ENCODE measurements around the gene RBM33. TPM values are rescaled to one million over a fixed set of nuclear protein-coding genes. Genes with fewer than 3 reads are reported as not detected.

The RBM33 gene
- total RNA-seq, 1 donor from 2014 or later, result 117 TPM

DNA sequence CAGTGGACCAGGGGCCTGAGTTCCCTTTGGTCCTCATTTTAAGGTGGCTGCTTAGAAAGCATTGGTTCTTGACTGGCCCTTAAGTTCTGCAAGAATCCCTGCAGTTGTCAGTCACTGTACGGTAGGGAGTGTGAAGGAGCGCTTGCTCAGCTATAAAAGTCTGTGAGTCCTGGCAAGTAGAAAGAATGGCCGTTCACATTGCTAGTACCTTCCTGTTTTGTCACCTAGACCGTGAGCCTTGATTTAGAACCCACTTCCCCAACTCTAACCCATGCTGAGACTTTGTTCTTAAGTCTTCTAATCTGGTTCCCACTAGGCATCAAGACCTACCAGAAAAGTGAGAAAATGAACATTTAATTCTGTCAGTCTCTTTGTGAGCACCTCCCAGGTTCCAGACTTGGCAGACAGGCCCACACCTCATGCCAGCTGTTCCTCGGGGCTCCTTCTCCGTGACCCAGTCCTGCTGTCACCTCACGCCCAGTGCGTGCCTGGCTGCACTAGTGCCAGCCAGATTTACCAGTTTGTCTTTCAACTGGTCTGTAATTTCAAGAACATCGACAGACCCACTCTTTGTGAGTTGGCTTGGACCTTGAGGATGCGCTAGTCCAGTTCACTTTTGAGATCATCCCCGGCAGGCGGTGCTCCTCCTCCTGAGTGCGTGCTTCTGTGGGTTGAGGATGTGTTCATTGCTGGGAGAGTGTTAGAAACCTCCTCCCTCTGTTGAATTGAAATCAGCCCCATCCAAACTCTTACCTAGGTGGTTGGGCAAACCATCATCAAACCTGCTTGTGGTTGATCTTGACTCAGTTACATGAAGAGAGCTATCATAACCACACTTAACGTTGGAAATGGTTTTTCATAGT lies 89.4 kb downstream of the RBM33 start:
- ChIA-PET CTCF (interaction anchor here (2.5 to 12.6 kb wide), 2 partner anchors 10 to 136 kb away, joined by 8 to 123 read pairs; no protein-coding TSS in a partner anchor), POLR2A (interaction anchor here (0.8 to 1.1 kb wide), 2 partner anchors 12 to 90 kb away, joined by 3 read pairs; partner anchors contain the start of gene RBM33)
- Mint-ChIP-seq H3K27me3 (no peaks in the 10 kb centered on the region), H3K4me3 (peak overlapping the region; percentile 38), H3K9me3 (no peaks in the 10 kb centered on the region), H3K27ac (peak overlapping the region; percentile 84), H3K4me1 (peaks cover 78% of the 10 kb centered on the region), H3K36me3 (ENCODE audit: low read depth) (peaks cover 60% of the 10 kb centered on the region)
- DNase-seq, result no peak
- ATAC-seq (ENCODE audit: low read depth), result peak; percentile 57
- TF ChIP-seq, protein P1, sequence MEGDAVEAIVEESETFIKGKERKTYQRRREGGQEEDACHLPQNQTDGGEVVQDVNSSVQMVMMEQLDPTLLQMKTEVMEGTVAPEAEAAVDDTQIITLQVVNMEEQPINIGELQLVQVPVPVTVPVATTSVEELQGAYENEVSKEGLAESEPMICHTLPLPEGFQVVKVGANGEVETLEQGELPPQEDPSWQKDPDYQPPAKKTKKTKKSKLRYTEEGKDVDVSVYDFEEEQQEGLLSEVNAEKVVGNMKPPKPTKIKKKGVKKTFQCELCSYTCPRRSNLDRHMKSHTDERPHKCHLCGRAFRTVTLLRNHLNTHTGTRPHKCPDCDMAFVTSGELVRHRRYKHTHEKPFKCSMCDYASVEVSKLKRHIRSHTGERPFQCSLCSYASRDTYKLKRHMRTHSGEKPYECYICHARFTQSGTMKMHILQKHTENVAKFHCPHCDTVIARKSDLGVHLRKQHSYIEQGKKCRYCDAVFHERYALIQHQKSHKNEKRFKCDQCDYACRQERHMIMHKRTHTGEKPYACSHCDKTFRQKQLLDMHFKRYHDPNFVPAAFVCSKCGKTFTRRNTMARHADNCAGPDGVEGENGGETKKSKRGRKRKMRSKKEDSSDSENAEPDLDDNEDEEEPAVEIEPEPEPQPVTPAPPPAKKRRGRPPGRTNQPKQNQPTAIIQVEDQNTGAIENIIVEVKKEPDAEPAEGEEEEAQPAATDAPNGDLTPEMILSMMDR (IDR thresholded peaks at IDR 0.05), result no peak
- intact Hi-C loops (cut with micrococcal nuclease), result no loop called here

DNA sequence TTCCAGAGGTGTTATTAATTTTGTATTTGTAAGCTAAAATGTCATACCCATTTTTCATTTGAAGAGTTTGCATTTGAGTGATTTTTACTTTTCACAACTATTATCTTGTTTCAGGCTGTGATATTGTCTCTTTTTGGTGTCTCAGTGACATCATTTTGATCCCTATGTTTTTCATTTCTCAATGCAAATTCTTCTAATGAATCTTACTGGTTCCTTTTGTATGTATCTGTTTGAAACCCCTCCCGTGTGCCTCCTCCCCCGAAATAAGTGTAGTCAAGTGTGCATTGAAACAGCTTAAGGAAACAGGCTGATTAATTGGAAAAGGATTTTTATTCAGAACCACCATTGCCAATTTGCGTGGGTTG lies 90.0 kb downstream of the RBM33 start:
- ChIA-PET POLR2A (interaction anchor here (1.1 kb wide), 1 partner anchor 90 kb away, joined by 3 read pairs; the partner anchor contains the start of gene RBM33), CTCF (interaction anchor here (12.6 kb wide), 1 partner anchor 136 kb away, joined by 123 read pairs; no protein-coding TSS in a partner anchor)
- Mint-ChIP-seq H3K27ac (peak overlapping the region; percentile 84), H3K4me1 (peaks cover 74% of the 10 kb centered on the region), H3K27me3 (no peaks in the 10 kb centered on the region), H3K9me3 (no peaks in the 10 kb centered on the region), H3K36me3 (ENCODE audit: low read depth) (peaks cover 64% of the 10 kb centered on the region), H3K4me3 (no peak overlapping the region)
- DNase-seq, result no peak
- intact Hi-C loops (cut with micrococcal nuclease), result no loop called here
- TF ChIP-seq, protein P1 (IDR thresholded peaks at IDR 0.05), result no peak
- no peak for ATAC-seq (ENCODE audit: low read depth)

DNA sequence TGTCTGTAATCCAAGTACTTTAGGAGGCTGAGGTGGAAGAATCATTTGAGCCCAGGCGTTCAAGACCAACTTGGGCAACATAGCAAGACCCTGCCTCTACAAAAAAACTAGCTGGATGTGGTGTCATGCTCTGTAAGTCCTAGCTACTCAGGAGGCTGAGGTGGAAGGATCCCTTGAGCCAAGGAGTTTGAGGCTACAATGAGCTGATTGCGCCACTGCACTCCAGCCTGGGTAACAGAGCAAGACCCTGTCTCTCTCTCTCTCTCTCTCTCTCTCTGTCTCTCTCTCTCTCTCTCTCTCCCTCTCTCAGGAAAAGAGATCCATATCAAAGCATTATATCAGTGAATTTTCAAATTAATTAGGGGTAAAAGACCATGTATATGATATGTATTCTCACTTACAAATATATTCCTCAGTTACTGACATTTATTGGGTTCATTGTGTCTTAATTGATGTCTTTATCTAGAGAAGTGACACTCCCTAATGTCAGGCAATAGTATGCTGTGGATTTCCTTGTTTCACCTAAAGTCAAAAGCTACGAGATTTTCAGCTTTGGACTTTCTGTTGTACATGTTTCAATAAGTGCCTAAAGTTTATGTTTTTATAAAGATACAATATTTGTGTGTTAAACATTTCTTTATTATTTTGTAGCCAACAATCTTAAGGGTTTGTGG lies 91.1 kb downstream of the RBM33 start:
- H3K36me3 Mint-ChIP-seq (ENCODE audit: low read depth), result peaks cover 62% of the 10 kb centered on the region
- H3K4me3 Mint-ChIP-seq, result no peak overlapping the region
- TF ChIP-seq, protein P1 (IDR thresholded peaks at IDR 0.05), result no peak
- no peaks in the 10 kb centered on the region for H3K27me3 Mint-ChIP-seq
- ATAC-seq (ENCODE audit: low read depth) (no peak), DNase-seq (no peak)
- ChIA-PET CTCF (interaction anchor here (1.2 to 12.6 kb wide), 2 partner anchors 137 to 808 kb away, joined by 3 to 123 read pairs; no protein-coding TSS in a partner anchor), POLR2A (no interaction called here)
- H3K27ac Mint-ChIP-seq, result no peak overlapping the region
- intact Hi-C loops (cut with micrococcal nuclease), result no loop called here
- no peaks in the 10 kb centered on the region for H3K9me3 Mint-ChIP-seq
- peaks cover 63% of the 10 kb centered on the region for H3K4me1 Mint-ChIP-seq

GRCh38 chr7:155737590-155737989 lies 93.1 kb downstream of the RBM33 start:
- Mint-ChIP-seq H3K36me3 (ENCODE audit: low read depth) (peaks cover 74% of the 10 kb centered on the region), H3K27ac (no peak overlapping the region), H3K4me1 (peaks cover 59% of the 10 kb centered on the region), H3K4me3 (no peak overlapping the region), H3K27me3 (no peaks in the 10 kb centered on the region), H3K9me3 (no peaks in the 10 kb centered on the region)
- ChIA-PET CTCF (interaction anchor here (12.6 kb wide), 1 partner anchor 139 kb away, joined by 123 read pairs; no protein-coding TSS in a partner anchor), POLR2A (interaction anchor here (0.6 kb wide), 1 partner anchor 57 kb away, joined by 6 read pairs; no protein-coding TSS in a partner anchor)
- TF ChIP-seq, protein P1 (IDR thresholded peaks at IDR 0.05), result no peak
- DNase-seq, result no peak
- no peak for ATAC-seq (ENCODE audit: low read depth)
- intact Hi-C loops (cut with micrococcal nuclease), result no loop called here
